GM12875 (cell line): Measurements from ENCODE around the gene ATG9B.

ENCODE experiments used
- H3K4me3 ChIP-seq: one replicate; pipeline ENCODE4 v1.5.1; 2011; ENCODE audit warnings: low read depth, low read length, control low read depth
- TF ChIP-seq, protein P1 (sequence below): IDR thresholded peaks from 2 replicates; pipeline ENCODE4 v1.5.1; 2011; ENCODE audit warnings: low read depth, mild to moderate bottlenecking, control low read depth, inconsistent platforms, low read length, moderate library complexity, borderline replicate concordance; ENCODE audit not compliant: insufficient read depth

The ATG9B gene

DNA sequence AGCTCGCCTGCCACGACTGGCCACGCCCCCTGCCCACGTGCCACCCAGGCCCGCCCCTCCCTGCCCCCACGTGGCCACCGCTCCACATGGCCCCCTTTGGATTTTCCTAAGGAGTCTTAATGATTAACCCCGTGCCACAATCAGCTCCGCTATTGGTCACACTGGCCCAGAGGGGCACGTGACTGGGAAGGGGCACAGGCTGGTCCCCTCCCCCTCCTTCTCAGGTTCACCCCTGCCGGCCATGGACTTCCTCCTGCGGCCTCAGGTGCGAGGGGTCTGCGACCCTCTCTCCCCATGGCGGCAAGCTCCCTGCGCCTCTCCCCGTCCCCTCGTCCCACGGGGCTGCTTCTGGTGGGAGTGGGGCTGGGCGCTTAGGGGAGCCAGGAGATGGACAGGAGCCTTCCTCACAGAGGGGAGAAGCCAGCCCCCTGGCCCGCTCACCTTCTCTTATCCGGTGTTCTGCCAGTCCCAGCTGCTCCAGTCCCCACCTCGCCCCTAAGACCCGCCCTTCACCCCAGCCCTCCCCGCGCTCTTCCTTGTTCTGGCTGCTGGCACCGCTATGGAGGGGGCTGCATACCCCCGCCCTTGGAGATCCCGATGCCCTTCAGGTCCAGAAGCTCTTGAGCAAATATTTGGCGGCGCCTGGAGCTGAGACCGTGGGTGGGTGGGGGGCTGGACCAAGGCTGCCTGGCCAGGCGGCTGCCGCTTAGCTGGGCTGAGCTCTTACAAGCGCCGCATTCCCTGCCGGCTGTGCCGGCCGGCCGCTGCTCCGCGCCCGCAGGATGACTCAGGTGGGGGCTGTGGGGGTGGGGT lies 38.3 kb upstream of the ATG9B start:
- H3K4me3 ChIP-seq, result no peak overlapping the region
- TF ChIP-seq, protein P1, sequence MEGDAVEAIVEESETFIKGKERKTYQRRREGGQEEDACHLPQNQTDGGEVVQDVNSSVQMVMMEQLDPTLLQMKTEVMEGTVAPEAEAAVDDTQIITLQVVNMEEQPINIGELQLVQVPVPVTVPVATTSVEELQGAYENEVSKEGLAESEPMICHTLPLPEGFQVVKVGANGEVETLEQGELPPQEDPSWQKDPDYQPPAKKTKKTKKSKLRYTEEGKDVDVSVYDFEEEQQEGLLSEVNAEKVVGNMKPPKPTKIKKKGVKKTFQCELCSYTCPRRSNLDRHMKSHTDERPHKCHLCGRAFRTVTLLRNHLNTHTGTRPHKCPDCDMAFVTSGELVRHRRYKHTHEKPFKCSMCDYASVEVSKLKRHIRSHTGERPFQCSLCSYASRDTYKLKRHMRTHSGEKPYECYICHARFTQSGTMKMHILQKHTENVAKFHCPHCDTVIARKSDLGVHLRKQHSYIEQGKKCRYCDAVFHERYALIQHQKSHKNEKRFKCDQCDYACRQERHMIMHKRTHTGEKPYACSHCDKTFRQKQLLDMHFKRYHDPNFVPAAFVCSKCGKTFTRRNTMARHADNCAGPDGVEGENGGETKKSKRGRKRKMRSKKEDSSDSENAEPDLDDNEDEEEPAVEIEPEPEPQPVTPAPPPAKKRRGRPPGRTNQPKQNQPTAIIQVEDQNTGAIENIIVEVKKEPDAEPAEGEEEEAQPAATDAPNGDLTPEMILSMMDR, result no peak

DNA sequence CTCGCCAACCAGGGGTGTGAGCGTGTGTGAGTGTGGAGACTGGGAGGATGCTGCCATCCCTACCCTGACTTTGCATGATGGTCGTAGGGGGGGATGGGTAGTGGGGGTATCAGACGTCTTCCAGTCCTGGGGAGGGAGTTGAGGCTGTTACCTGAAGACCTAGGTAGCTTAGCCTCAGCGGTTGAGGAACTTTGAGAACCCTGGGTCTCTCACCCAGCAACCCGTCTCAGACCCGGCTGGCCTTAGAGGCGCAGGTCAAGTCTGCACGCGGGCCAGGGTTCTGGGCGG lies 37.8 kb upstream of the ATG9B start:
- TF ChIP-seq, protein P1, result no peak
- no peak overlapping the region for H3K4me3 ChIP-seq

DNA sequence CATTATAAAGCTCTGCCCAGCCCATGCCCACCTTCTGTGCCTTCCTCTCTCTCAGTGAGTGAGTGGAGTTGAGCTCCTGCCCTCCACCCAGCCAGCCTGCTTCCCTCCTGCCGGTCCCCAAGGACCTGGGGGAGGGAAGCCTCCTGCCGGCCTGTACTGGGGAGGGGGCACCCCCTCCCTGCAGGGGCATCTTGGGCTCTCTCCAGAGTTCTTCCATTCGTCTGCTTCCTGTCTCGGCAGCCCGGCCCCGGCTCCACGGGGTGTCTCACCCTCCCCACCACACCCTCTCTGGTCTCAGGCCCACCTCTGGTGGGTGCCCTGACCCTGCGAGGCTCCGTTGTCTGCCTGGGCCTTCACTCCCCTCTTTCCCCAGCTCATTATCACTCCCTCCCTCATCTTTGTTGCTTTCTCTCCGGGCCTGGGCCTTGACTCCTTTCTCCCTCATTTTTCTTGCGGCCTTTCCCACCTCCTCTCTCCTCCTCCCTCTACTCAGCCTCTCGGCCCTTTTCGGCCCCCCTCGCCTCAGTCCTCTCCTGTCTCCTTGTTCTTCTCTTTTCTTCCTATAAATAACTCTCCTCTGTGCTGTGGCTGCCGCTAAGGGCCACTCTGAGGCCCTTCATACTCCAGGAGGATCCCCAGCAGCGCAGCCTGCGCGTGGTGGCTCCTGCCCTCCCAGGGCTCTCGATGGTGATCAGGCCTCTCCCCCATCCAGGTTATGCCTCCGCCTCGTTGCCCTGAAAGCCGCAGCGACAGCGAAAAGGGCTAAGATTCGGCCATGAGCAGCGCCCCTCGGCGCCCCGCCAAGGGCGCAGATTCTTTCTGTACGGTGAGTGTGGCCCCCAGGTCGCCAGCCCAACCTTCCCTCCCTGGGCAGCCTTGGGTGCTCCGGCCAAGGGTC lies 37.2 kb upstream of the ATG9B start:
- TF ChIP-seq, protein P1, result no peak
- H3K4me3 ChIP-seq, result no peak overlapping the region

DNA sequence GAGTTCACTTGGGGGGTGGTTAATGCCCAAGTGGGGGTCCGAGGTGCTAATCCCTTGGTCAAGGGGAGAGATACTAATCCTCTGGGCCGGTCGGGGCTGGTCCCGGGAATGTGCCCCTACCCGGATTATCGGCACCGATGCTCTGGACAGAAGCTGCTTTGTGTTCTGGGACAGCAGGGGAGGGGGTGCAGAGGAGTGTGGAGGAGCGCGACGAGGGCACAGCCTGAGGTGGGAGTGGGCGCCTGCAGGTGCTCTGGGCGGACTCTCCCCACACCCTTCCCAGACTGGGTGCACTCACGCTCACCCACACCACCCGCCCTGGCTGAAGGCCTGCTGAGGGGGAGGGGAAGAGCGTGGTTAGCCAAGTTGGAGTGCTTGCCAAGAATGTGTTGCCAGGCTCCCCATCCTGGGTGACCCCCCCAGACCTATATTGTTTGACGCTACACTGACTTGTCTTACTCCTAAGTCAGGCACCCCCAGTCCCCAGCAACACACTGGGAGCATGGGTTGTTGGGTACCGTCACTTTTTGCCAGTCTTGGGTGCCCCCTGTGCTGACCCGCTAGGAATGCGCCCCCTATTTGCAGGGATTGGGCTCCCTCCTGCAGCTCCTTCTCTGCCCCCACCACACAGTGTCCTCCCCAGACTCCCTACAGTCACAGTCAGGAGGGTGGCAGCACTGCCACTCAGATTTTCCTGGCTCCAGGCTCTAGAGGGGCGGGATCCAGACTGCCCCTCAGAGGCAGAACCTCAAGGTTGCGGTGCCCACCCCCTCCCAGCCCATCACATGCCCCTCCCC lies 36.3 kb upstream of the ATG9B start:
- TF ChIP-seq, protein P1, result 0 out of 2 replicates have a peak, but pooled peaks have one; percentile 10
- H3K4me3 ChIP-seq, result peak overlapping the region; percentile 88

DNA sequence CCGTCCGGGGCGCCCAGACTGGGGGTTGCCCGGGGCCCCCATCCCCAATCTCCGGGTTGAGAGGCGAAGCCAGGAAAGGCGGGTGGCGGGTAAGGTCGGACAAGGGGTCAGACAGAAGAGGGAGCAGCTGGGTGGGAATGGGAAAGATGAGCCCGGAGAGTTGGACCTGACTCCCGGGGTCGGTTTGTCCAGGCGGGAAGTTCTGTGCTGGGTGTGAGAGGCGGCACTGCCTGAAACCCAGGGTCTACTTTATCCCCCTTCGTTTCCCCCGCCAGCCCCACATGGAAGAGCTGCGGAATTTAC lies 35.8 kb upstream of the ATG9B start:
- H3K4me3 ChIP-seq, result peak overlapping the region; percentile 88
- TF ChIP-seq, protein P1, result no peak

DNA sequence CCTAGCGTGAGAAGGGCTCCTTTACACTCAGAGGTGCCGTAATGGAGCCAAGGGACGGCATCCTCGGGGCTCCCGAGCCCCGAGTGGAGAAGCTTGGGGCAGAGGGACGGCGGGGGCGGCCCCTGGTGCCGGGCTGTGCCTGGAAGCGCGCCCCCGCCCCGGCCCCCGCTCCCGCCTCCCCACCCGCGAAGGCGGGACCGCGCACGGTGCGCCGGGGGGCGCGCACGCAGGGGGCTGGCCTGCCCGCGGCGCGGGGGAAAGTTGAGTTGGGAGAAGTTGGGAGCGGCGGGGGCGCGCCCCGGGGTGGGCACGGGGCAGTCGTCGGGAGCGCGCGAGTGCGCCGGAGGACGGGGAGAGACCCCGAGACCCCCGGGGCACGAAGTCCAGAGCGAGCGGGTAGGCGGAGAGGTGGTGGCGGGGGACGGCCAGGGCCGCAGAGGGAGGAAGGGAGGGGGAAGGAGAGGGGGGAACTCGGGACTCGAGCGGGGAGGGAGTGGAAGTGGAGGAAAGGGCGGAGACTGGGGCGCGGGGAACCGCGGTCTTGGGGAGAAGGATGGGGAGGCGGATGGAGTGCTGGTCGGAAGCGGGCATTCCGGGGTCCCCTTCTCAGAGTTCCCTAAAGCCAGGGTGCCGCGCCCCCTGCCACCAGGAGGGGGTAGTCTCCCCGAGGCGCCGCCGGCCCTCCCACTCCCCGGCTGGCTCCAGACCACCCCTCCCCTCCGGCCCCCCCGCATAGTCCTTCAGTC lies 35.2 kb upstream of the ATG9B start, which contains the start of gene SLC4A2:
SLC4A2 (plus strand) TSS at position 223 of the 746 bp plus-strand sequence. CDS start 2,399 bp downstream, outside the sequence.
- TF ChIP-seq, protein P1, result peak; percentile 68
- H3K4me3 ChIP-seq, result peak within 1 kb of the TSS; percentile 88
